GM18505 (cell line): ENCODE data around the gene PEX14.

ENCODE experiments used
- ATAC-seq: cut with Tn5 transposase; IDR thresholded peaks from one replicate; pipeline ENCODE4 v1.9.1; 2021; ENCODE audit not compliant: unreplicated experiment
- POLR2A ChIP-seq: IDR thresholded peaks from 4 replicates; pipeline ENCODE4 v1.6.1; 2011; ENCODE audit warnings: borderline replicate concordance; ENCODE audit not compliant: insufficient read depth, insufficient read length; ENCODE audit errors: extremely low read depth

PEX14 gene

GRCh38 chr1:10569531-10569930 lies 94.8 kb downstream of the PEX14 start:
- no peak for ATAC-seq
- no peak for TF ChIP-seq POLR2A

DNA sequence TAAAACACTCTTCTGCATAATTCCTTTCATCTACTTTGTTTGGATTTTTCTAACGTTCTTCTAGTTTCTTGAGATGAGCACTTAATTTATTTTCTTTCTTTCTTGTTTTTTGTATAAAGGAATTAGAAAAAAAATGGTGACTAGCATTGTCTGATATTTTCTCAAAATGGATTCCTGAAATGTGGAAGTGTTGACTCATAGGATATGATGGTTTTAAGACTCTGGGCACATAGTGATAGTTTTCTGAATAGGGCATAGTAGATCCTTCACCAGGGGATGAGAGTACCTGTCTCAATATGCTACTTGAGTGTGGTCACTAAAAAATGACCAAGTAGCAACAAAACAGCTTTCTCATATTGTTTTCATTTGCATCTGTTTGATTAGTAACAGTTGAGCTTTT lies 100.9 kb downstream of the PEX14 start:
- TF ChIP-seq POLR2A, result no peak
- no peak for ATAC-seq

DNA sequence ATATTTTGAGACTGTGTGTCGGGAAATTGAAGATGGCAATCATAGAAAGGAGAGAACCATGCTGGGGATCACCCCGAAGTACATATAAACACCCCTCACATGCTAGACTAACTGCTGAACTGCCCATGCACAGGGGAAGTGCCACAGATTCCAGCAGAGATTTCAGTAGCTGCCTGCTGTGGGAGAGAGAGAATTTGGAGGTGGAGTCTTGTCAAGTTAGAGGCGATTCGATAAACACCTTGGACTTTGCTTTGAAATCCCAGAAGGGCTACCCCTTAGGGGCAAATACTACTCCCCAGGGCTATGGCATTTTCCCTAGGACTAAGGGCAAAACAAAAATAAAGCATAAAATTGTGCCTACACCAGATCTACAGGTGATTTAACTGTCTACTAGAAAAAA lies 103.3 kb downstream of the PEX14 start:
- TF ChIP-seq POLR2A, result no peak
- ATAC-seq, result no peak

DNA sequence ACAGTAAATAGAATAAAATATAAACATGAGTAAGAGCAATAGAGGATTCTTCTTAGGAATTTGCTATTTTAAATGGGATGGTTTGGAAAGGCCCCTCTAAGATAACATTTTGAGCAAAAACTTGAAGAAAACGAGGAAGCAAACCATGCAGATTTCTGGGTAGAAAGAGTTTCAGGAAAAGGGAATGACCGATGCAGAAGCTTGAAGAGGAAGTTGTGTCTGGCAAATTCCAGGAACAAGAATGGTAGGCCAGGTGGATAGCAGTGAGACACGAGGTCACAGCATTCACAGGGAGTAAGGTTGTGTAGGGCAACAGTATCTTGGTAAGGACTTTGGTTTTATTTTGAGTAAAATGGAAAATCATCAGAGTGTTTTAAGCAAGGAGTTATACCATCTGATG lies 108.9 kb downstream of the PEX14 start:
- TF ChIP-seq POLR2A, result no peak
- ATAC-seq, result no peak

DNA sequence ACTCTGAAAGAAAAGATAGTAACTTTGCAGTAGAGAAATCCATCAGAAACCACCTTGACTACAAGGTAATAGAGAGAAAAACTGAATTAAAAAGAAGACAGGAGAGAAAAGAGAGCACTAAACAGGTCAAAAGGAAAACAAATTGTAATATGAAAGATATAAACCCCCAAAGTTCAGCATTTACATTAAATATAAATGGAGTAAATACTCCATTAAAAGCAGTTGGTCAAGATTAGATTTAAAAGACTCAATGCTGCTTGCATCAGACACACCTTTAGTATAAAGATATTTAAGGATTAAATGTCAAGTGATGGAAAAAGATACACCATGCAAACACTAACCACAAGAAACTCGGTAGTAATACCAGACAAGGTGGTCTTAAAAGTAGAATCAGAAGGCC lies 110.5 kb downstream of the PEX14 start:
- ATAC-seq, result no peak
- TF ChIP-seq POLR2A, result no peak

- ATAC-seq, result no peak
- TF ChIP-seq POLR2A, result no peak
Measured at GRCh38 chr1:10586125-10586524, 111.4 kb downstream of the PEX14 start.

DNA sequence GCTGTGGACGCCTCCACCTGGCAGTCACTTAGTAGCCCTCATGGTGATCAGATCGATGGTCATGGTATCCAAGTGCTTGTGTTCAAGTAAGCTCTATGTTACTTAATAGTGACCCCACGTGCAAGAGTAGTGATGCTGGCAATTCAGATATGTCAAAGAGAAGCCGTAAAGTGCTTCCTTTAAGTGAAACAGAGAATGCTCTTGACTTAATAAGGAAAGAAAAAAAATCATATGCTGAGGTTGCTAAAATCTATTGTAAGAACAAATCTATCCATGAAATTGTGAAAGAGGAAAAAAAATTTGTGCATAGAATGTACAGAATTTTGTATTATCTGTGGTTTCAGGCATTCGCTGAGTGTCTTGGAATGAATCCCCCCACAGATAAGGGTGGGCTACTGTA lies 113.9 kb downstream of the PEX14 start:
- no peak for TF ChIP-seq POLR2A
- no peak for ATAC-seq

GRCh38 chr1:10589074-10589473 lies 114.3 kb downstream of the PEX14 start:
- no peak for ATAC-seq
- TF ChIP-seq POLR2A, result no peak

DNA sequence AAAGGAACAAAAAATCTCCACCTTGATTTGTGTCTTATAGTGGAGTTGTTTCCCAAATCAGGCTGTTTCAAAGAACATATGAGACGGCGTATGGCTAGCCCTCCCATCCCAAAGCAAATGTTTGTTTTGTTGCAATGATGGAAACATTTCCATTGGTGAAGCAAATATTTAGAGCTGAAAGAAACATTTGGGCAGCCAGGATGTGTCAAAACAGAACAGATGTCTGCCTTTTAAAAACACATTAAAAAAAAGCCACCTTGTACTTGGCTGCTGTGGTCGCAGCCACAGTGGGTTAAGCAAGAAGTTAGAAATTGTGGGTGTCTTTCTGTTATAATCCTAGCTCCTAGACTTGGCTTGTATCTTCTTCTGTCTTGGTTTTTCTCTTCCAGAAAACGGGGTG lies 116.3 kb downstream of the PEX14 start:
- no peak for TF ChIP-seq POLR2A
- no peak for ATAC-seq

- ATAC-seq, result no peak
Measured at GRCh38 chr1:10592373-10592772, 117.6 kb downstream of the PEX14 start.

DNA sequence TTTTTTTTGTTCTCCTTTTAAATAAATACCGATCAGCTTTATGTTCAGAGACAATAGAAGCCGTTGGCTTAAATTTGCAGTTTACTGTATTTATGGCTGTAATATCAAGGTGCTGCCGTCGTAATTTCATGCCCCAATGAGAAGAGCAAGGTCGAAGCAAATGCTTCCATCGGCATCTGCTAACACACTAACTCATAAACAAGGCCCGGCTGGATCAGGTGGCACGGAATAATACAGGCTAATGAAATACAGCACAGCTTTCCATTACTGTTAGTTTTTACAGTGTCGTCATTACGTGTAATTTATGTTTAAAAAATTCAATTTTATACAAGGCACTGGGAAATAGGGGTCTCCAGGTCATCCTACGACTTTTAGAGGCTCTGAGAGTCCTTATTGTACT lies 119.0 kb downstream of the PEX14 start:
- ATAC-seq, result no peak
- TF ChIP-seq POLR2A, result no peak

More at GRCh38 chr1:10592373-10592772, 117.6 kb downstream of the PEX14 start:
- no peak for TF ChIP-seq POLR2A

DNA sequence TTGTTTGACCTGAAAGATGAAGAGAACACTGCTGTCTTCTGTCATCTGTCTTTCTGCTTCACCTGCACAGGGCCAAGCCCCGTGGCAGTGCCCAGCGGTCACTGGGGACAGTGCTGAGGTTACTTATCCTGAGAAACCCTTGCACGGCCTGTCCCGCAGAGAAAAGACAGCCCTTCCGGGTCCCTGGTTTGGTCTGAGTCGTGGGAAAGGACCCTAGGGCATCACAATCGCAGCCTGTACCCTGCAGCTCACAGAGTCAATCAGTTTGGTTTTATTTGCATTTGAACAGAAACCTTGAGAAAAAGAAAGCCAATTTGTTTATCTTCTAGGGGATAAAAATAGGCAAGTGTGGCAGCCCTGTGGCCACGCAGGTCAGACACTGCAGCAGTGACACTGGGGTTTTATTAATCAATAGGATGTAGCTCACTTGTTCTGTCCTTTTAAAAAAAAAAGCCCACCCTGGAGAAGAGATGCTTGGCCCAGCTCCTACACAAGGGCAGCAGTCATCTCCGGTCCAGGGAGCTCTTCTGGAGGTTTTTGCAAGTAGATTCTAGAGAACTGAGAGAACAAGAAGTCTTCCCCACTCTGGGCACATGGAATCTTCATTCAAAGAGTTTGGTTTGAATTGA lies 120.0 kb downstream of the PEX14 start:
- ATAC-seq, result no peak
- TF ChIP-seq POLR2A, result no peak

DNA sequence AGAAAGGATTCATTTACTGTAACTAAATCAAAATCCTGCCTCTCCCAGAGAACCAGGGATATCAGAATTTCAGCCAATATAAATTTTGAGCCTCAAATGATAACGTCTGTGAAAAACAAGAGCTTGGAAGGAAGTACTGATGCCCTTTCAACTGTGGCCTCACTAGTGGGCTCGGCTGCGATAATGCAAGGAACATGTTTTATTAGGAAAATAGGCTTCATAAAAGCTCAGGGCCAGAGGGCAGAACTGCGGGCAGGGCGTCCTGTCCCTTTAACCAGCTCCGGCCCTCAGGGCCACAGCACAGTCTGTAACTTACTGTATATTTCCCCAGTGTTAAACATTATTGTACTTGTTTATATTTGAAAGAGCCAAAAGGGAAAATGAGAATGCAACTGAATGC lies 122.0 kb downstream of the PEX14 start:
- TF ChIP-seq POLR2A, result no peak
- no peak for ATAC-seq

DNA sequence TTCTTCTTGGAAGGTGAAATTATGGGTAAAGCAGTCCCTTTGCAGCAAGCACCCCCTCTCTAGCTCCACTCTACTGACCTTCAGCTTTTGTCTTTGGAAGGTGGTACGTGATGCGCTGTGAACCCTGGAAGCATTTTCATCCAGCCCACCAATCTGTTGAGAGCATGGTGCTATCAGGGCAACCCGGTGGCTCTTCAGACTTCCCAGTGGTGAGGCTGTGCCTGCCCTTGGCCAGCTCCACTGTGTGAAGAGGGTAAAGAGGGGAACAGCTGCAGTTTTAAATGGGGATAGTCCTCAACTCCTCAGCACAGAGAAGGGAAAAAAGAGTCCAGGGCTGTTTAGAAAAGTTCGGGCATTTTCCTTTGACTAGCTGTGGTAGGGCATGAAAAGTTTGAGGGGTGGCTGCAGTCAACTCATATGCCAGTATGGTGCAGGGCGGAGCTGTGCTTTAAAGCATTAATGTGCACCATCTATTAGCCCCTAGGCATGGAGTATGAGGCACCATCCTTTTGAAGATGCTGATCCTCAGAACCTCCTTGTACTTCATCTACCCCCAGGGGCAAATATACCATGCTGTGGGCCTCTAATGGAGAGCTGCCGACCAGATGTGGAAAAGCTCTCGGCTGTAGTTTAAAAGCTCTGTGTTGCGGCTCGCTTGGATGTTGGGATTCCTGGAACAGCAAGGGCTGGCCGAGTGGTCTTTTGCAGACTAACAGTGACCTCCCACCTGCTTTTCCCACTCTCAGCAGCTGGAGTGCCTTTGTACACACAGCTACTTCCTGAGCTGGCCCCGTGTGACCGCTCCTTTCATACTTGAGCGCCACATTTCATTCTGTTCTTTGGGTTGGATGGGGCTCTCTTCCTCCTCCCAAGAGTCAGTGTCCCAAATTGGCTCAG lies 123.0 kb downstream of the PEX14 start:
- ATAC-seq, result no peak
- no peak for TF ChIP-seq POLR2A
